SK-N-SH (cell line): Measurements from ENCODE around the gene MAP3K6.

ENCODE experiments used
- JUND ChIP-seq: IDR thresholded peaks from 2 replicates; pipeline ENCODE4 v1.4.0; 2012
- POLR2AphosphoS5 ChIP-seq: IDR thresholded peaks from 2 replicates; pipeline ENCODE4 v1.6.1; 2012; ENCODE audit warnings: low read depth, low read length
- SMC3 ChIP-seq: IDR thresholded peaks from 2 replicates; pipeline ENCODE4 v1.6.1; 2012; ENCODE audit warnings: low read depth, low read length, improper control_type of control experiment
- TF ChIP-seq, protein P1 (sequence below): fragments of 200-600 bp; sonication (generic); IDR thresholded peaks from 2 replicates; pipeline ENCODE4 v1.6.1; 2017; ENCODE audit warnings: antibody characterized with exemption, mild to moderate bottlenecking, moderate library complexity

DNA sequence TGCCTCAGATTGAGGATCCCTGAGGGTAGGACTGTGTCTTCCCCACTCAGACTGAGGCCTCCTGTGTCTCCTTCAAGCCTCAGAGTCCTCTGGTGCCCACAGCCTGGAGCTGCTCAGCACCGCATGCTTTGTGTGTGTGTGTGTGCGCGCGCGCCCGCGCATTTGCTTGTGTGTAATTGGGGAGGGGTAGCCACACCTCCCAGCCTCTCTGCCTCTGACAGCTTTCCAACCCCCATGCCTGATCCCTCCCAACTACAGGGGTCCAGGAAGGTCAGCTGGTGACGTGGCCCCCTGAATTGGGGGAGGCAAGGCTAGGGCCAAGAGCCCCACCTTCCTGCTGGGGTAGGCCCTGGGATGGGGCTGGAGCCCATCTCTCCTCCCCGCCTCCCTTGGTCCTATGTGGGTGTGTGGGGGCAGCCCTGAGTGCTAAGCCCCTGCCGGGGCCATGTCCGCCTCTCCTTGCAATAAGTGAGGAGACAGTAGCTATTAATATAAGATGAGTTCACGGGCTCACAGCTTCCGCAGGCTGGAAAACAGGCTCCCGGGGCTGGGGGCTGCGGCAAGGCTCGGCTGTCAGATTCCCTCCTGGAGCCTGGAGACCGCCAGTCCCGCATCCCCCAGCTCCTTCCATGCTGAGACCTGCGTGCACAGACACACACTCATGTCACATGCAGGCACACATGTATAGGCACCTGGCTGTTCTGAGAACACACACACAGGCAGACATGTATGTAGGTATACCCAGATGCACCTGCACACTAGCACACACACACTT, 32.7 kb upstream of the MAP3K6 start:
- no peak for TF ChIP-seq JUND
- TF ChIP-seq, protein P1, sequence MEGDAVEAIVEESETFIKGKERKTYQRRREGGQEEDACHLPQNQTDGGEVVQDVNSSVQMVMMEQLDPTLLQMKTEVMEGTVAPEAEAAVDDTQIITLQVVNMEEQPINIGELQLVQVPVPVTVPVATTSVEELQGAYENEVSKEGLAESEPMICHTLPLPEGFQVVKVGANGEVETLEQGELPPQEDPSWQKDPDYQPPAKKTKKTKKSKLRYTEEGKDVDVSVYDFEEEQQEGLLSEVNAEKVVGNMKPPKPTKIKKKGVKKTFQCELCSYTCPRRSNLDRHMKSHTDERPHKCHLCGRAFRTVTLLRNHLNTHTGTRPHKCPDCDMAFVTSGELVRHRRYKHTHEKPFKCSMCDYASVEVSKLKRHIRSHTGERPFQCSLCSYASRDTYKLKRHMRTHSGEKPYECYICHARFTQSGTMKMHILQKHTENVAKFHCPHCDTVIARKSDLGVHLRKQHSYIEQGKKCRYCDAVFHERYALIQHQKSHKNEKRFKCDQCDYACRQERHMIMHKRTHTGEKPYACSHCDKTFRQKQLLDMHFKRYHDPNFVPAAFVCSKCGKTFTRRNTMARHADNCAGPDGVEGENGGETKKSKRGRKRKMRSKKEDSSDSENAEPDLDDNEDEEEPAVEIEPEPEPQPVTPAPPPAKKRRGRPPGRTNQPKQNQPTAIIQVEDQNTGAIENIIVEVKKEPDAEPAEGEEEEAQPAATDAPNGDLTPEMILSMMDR, result no peak
- no peak for TF ChIP-seq POLR2AphosphoS5
- TF ChIP-seq SMC3, result no peak
